Esophagus muscularis mucosa (tissue), 3 donors: ENCODE results near the gene HNRNPF.

ENCODE experiments used
- POLR2A ChIP-seq: fragments of 450-650 bp; IDR thresholded peaks from one replicate; pipeline ENCODE4 v1.6.1; 2017; ENCODE audit warnings: antibody characterized with exemption, moderate library complexity, mild to moderate bottlenecking, low read depth
- POLR2AphosphoS5 ChIP-seq, 2 donors: sonication (generic); formaldehyde crosslinking; IDR thresholded peaks; one replicate each; pipeline ENCODE4 v1.6.1; 2017; ENCODE audit warnings: antibody characterized with exemption in 2 of 2
- TF ChIP-seq, protein P1 (sequence below), 3 experiments: fragments of 200-600 bp in 2 of 3; fragments of 450-650 bp in 1 of 3; sonication (generic) in 2 of 3; IDR thresholded peaks; one replicate each; pipeline ENCODE4 v1.5.1; 2017 to 2019; ENCODE audit warnings: antibody characterized with exemption in 3 of 3, mild to moderate bottlenecking in 2 of 3, moderate library complexity in 1 of 3

- TF ChIP-seq, protein P1, sequence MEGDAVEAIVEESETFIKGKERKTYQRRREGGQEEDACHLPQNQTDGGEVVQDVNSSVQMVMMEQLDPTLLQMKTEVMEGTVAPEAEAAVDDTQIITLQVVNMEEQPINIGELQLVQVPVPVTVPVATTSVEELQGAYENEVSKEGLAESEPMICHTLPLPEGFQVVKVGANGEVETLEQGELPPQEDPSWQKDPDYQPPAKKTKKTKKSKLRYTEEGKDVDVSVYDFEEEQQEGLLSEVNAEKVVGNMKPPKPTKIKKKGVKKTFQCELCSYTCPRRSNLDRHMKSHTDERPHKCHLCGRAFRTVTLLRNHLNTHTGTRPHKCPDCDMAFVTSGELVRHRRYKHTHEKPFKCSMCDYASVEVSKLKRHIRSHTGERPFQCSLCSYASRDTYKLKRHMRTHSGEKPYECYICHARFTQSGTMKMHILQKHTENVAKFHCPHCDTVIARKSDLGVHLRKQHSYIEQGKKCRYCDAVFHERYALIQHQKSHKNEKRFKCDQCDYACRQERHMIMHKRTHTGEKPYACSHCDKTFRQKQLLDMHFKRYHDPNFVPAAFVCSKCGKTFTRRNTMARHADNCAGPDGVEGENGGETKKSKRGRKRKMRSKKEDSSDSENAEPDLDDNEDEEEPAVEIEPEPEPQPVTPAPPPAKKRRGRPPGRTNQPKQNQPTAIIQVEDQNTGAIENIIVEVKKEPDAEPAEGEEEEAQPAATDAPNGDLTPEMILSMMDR (IDR thresholded peaks at IDR 0.05), result no peak
- TF ChIP-seq POLR2AphosphoS5 (IDR thresholded peaks at IDR 0.05) (no peak), POLR2A (no peak)
Observed at GRCh38 chr10:43401627-43402026, 7.4 kb downstream of the HNRNPF start.
